HG02678 (cell line): ENCODE data around the gene ORM2.
"Not testable (repeated sequence)": the region's sequence is repeated elsewhere in the genome, so short reads cannot be mapped to it uniquely, and the experiment has no call there.

Experiments
- ATAC-seq: cut with Tn5 transposase; IDR thresholded peaks from one replicate; pipeline ENCODE4 v1.9.1; 2021; ENCODE audit warnings: mild to moderate bottlenecking, moderate library complexity; ENCODE audit not compliant: unreplicated experiment

ORM2 gene

DNA sequence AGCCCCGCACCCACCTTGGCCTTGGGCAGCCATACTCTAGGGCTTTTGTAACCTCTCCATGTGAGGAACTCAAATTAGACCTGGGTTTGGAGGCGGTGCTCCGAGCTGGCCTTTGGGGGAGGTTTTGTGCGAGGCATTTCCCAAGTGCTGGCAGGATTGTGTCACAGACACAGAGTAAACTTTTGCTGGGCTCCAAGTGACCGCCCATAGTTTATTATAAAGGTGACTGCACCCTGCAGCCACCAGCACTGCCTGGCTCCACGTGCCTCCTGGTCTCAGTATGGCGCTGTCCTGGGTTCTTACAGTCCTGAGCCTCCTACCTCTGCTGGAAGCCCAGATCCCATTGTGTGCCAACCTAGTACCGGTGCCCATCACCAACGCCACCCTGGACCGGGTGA is at the start of gene ORM2:
TSS of gene ORM2 (plus strand) at position 245 of the 398 bp plus-strand sequence. CDS start at position 281, 36 bp downstream.
- ATAC-seq, result not testable (repeated sequence)

DNA sequence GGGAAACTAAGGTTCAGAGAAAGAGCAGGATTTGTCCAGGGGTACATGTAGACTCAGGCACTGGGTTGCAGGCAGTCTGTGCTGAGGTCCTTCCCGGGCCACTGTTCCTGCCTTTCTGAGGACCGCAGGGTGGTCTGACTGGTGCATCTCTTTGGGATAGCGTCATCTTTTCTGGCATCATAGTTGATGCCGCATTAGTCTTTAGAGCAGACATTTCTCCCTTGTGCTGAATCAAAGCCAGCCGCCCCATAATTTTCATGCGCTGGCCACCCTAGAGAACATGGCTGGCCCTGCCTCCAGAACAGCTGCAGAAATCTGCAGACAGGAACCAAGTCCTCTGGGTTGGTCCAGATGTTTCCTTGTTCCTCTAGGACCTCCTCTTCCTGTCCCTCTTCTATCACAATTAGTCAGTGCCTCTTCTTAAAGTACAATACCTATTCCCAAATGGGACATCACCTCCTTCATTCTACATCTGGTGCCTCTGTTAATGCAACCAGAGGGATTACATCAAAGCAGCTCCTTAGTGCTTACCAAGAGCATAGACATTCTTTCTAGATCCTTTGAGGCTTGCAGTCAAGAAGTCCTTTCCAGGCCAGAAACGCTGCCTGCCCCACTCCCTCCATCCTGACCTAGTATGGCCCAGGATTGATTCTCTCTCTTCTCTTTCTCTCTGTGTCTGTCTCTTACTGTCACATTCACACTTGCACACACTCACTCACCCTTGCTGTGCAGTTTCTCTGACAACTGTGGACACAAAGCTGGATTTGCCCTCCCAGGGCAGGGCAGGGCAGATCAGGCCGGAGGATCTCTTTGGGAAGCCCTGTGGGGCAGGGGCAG is 48.8 kb upstream of the ORM2 start:
- ATAC-seq, result no peak

- no peak for ATAC-seq
Measured at GRCh38 chr9:114281473-114282103, 48.1 kb upstream of the ORM2 start.

- no peak for ATAC-seq
Measured at GRCh38 chr9:114282104-114282485, 47.6 kb upstream of the ORM2 start.

DNA sequence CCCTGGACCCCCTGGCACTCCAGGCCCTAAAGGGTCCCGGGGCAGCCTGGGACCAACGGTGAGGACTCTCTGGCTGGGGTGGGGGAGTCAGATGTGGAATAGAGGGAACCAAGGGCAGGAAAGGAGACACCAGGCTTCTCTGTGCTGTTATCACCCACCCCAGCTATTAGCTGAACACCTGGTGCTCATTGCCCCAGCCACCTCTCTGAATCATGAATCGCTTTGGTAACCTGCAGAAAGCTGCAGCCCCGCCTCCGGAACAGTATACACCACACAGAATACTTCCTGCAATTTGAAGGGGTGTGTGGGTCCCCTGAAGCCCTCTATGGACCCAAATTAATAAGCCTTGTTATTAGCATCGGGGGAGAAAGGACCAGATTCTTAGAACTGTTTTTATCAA is 47.2 kb upstream of the ORM2 start:
- no peak for ATAC-seq

GRCh38 chr9:114282926-114283325 is 46.7 kb upstream of the ORM2 start:
- no peak for ATAC-seq

- no peak for ATAC-seq
Measured at GRCh38 chr9:114283551-114284111, 46.0 kb upstream of the ORM2 start.

- ATAC-seq, result no peak
Measured at GRCh38 chr9:114284316-114285060, 45.2 kb upstream of the ORM2 start.

GRCh38 chr9:114285166-114285867 is 44.4 kb upstream of the ORM2 start:
- ATAC-seq, result no peak

- ATAC-seq, result no peak
Measured at GRCh38 chr9:114286146-114286679, 43.5 kb upstream of the ORM2 start.

- no peak for ATAC-seq
Measured at GRCh38 chr9:114287001-114287762, 42.5 kb upstream of the ORM2 start.

- no peak for ATAC-seq
Measured at GRCh38 chr9:114287763-114288192, 41.9 kb upstream of the ORM2 start.

DNA sequence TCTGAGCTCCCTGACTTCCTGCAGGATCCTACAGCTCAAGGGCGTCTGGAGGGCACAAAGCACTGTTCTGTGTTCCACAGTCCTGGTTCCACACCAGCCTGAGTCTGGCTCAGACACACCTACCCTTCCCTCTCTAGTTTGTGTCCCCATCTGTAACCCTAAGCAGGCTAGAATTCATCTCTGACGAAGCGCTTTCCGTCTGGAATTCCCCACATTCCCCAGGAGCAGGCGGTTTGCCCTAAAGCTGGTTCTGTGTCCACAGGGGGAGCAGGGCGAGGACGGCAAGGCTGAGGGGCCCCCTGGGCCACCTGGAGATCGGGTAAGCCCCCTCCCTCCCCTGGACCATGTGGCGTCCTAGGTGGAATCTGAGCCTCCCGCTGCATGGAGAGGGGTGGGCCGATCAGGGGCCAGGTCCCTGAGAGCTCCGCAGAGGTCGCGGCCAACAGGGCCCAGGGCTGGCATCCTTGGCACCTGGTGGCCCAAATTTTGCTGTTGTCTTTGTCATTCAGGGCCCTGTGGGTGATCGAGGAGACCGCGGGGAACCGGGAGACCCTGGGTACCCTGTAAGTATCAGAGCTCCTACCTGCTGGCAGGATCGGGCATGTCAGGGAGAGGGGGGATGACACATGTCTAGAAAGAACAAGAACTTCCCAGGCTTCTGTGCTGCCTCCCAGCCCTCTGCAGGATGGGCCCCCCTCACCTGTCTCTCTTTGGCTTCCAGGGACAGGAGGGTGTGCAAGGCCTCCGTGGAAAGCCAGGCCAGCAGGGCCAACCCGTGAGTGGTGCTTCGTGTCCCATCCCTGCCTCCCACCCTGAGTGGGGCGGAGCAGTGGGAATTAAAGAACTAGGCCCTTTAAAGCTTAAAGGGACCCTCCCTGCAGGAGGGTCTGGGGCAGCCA is 41.2 kb upstream of the ORM2 start:
- no peak for ATAC-seq

DNA sequence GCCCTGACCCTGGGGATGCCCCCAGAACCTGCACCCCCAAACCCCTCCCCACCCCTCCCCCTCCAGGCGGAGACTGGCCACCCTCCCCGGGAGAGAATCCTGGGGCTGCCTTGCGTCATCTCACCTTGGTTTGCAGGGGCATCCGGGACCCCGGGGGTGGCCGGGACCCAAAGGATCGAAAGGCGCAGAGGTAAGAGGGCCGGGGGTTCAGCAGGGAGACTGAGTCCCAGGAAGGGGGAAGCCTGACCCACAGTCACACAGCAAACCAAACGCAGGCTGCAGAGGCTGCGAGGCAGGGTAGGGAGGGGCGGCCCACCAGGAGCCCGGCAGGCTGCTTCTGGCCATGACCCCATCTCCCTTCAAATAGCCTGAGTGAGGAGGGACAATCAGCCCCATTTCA is 40.6 kb upstream of the ORM2 start:
- ATAC-seq, result no peak

- ATAC-seq, result no peak
Measured at GRCh38 chr9:114289571-114290481, 39.8 kb upstream of the ORM2 start.

DNA sequence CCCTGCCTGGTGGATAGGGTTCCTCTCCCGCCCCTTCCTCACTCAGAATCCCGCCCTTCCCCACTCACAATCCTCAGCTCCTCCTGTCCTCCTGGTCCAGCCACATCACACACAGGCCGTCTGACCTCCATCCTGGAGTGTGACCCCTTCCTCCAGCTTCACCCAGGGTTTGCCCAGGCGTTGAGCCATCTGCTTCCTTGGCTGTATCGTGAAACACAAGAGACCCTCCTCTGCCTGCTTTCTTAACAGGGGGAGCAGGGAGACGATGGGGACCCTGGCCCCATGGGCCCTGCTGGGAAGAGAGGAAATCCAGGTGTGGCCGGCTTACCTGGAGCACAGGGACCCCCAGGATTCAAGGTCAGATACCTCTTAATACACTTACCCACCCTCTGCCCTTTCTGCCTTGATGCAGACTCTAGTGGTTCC is 39.1 kb upstream of the ORM2 start:
- ATAC-seq, result no peak

GRCh38 chr9:114291064-114291474 is 38.6 kb upstream of the ORM2 start:
- ATAC-seq, result no peak
